ENCODE data around the gene CPNE6. TPM values are rescaled to one million over a fixed set of nuclear protein-coding genes. Genes with fewer than 3 reads are reported as not detected.

Gene CPNE6
- total and polyA plus RNA-seq, 5 donors = 0.14 to 0.16 TPM; not detected in 3

DNA sequence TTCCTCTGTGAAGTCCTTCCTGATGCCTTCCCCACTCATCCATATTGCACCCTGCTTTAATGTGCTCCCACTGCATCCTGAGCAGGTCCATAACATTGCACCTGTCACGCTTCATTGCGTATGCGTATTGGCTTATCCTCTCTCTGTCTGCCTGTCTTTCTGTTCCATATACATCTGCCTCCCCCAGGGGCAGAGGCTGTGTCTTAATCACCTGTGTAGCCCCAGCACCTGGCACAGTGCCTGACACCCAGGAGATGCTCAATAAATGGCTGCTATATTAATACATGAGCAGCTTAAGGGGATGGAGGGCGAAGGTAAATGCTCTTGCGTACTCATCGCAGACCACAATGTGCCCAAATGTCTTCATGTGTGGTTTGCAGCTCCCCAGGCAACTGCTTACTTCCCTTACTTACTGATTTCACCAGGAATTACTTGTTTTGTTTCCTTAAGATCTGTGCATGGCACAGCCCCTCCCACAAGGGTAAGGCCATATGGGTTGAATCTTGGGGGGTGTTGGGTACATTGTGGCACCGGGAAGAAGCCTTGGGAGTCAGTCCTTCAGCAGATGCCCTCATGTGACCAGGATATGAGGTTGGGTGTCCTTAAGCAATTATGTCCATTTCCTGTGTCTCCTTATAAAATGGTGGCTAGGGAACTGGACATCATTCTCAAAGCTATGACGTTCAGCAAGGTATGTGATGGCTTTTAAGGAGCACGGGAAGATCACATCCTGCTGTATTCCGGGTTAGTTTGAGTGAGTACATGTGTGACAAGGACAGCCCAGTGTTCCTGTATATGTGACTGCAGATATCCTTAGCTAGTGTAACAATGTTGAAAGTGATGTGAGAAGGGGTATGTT is 848 bp upstream of the CPNE6 start:
- Histone ChIP-seq H3K27me3 (ENCODE audit: control insufficient read depth, insufficient read depth) (no peaks in the 10 kb centered on the region), H3K4me3 (ENCODE audit: low read length) (no peak overlapping the region), H3K4me1 (ENCODE audit: control insufficient read depth, insufficient read depth, low read length) (no peaks in the 10 kb centered on the region), H3K9me3 (ENCODE audit: control insufficient read depth, low read length) (no peaks in the 10 kb centered on the region), H3K27ac (ENCODE audit: low read length) (no peak overlapping the region)
- ATAC-seq (no peak), DNase-seq (no peak)
- intact Hi-C loops (cut with DNase I) = no loop called here
- WGBS = 77% methylated on average over 10 of the region's 10 CpGs

DNA sequence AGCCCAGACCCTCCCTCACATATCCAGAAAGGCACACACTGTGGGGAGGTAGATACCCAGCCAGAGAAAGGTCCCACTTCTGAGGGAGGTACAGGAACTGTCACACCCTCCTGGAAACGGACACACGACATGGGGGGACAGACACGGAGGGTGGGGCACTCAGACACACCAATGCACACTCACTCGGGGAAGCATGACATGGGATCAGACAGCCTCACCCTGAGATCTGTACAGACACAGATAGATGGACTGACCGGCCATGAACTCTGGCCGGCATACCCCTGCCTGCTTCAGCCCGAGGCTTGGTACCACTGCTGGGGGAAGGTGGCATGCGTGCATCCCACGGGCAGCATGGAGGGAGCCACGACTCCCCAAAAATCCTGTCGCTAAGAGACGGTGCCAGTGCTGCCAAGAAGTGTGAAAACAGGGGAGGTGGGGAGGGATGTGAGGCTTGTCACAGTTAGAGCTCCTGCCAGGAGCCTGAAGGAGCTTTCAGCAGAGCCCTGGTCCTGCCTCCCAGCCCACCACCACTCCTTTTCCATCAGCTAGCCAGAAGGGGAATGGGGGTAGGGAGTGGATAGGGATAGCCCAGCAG is 571 bp downstream of the CPNE6 start:
- DNase-seq = no peak
- no peaks in the 10 kb centered on the region for H3K4me1 ChIP-seq (ENCODE audit: control insufficient read depth, insufficient read depth, low read length)
- no peak for ATAC-seq
- intact Hi-C loops (cut with DNase I) = no loop called here
- H3K9me3 ChIP-seq (ENCODE audit: control insufficient read depth, low read length) = no peaks in the 10 kb centered on the region
- H3K4me3 ChIP-seq (ENCODE audit: low read length) = no peak overlapping the region
- H3K27me3 ChIP-seq (ENCODE audit: control insufficient read depth, insufficient read depth) = no peaks in the 10 kb centered on the region
- 65% methylated on average over 12 of the region's 12 CpGs for WGBS
- H3K27ac ChIP-seq (ENCODE audit: low read length) = no peak overlapping the region

DNA sequence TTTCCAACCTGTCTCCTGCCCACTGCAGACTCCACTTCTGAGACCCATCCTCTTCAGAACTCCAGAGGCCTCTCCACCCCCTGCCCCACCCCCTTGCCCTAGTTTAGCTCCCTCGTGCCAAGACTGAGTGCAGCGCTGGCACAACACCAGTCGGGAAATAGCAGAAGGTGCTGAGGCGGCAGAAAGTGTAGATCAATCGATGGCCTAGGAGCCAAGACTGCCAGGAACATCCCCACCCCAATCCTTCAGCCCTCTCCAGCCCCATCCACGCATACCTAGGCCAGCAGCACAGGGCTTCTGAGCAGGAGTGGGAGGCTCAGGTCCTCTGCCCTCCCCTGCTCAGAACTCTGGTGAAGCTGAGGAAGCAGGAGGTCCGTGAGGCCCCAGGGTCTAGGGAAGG is 1.1 kb downstream of the CPNE6 start:
- no peaks in the 10 kb centered on the region for H3K9me3 ChIP-seq (ENCODE audit: control insufficient read depth, low read length)
- no peak for ATAC-seq
- WGBS = 63% methylated on average over 7 of the region's 7 CpGs
- no peak overlapping the region for H3K27ac ChIP-seq (ENCODE audit: low read length)
- no peak for DNase-seq
- no peak overlapping the region for H3K4me3 ChIP-seq (ENCODE audit: low read length)
- H3K27me3 ChIP-seq (ENCODE audit: control insufficient read depth, insufficient read depth) = no peaks in the 10 kb centered on the region
- intact Hi-C loops (cut with DNase I) = no loop called here
- no peaks in the 10 kb centered on the region for H3K4me1 ChIP-seq (ENCODE audit: control insufficient read depth, insufficient read depth, low read length)

DNA sequence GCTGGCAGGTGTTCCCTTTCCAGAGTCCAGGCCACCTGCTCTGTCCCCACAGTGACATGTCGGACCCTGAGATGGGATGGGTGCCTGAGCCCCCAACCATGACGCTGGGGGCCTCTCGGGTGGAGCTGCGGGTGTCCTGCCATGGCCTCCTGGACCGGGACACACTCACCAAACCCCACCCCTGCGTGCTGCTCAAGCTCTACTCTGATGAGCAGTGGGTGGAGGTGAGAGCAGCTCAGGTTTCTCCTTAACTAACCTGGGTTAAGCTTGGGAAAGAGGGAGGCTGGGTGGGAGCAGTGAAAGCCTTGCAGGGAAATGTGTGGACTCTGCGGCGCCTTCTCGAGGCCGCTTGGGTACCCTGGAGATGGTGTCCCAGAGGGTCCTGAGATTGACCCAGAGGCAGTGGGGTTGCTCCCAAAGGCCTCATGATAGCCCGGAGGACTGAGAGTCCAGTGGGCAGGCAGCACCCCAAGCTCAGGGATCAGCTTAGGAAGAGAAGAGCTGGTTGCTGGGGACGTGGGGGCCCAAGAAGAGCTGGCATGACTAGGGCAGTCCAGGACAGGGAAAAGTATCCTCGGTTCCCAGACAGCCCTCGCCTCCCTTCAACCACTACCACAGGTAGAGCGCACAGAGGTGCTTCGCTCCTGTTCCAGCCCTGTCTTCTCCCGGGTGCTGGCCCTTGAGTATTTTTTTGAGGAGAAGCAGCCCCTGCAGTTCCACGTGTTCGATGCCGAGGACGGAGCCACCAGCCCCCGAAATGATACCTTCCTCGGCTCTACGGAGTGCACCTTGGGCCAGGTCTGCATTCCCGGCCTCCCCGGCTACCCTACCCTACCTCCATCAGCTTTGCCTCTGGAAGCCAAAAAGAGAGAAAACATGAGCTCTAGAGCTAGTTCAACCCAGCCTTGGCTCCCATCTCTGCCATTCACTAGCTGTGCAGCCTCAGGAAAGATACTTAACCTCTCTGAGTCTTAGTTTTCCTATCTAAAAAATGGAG is 1.8 kb downstream of the CPNE6 start:
- Histone ChIP-seq H3K4me3 (ENCODE audit: low read length) (no peak overlapping the region), H3K27ac (ENCODE audit: low read length) (no peak overlapping the region), H3K9me3 (ENCODE audit: control insufficient read depth, low read length) (no peaks in the 10 kb centered on the region), H3K4me1 (ENCODE audit: control insufficient read depth, insufficient read depth, low read length) (no peaks in the 10 kb centered on the region), H3K27me3 (ENCODE audit: control insufficient read depth, insufficient read depth) (no peaks in the 10 kb centered on the region)
- intact Hi-C loops (cut with DNase I) = no loop called here
- WGBS = 84% methylated on average over 26 of the region's 26 CpGs
- DNase-seq (no peak), ATAC-seq (no peak)

DNA sequence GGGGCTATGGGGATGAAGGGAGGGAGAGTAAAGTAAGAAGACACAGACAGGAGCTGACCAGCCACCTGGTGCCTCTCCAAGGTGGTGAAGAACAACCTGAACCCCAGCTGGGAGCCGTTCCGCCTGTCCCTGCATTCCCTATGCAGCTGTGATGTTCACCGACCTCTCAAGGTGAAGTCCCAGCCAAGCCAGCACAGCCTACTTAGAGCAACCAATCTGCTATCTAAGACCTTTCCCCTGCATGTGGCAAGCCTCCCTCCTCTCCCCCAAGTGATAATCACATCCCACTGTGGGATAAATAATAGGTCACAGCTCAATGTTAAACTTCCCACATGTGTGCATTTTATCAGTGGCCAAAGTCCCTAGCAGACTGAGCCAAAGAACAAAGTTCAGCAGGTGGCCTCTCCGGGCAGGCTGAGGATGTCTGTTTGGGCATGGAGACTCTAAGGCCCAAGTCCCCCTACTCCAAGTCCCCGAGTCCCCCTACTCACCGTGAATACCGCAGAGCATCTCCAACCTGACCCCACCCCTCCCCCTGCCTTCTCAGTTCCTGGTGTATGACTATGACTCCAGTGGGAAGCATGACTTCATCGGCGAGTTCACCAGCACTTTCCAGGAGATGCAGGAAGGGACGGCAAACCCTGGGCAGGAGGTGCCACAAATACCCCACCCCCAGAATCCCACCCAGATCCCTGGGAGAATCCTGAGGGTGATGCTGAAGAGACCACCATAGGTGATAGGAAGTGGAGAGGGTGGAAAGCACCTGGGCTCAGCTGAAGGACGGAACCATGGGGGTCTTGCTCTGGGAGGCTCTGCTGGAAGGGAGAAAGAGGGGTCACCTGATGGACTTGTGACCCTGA is 3.5 kb downstream of the CPNE6 start:
- Histone ChIP-seq H3K9me3 (ENCODE audit: control insufficient read depth, low read length) (no peaks in the 10 kb centered on the region), H3K27me3 (ENCODE audit: control insufficient read depth, insufficient read depth) (no peaks in the 10 kb centered on the region), H3K4me3 (ENCODE audit: low read length) (no peak overlapping the region), H3K4me1 (ENCODE audit: control insufficient read depth, insufficient read depth, low read length) (no peaks in the 10 kb centered on the region), H3K27ac (ENCODE audit: low read length) (no peak overlapping the region)
- intact Hi-C loops (cut with DNase I) = no loop called here
- DNase-seq = peak in 1 of 3 donors; percentile 15
- ATAC-seq = no peak
- 72% methylated on average over 11 of the region's 11 CpGs for WGBS

DNA sequence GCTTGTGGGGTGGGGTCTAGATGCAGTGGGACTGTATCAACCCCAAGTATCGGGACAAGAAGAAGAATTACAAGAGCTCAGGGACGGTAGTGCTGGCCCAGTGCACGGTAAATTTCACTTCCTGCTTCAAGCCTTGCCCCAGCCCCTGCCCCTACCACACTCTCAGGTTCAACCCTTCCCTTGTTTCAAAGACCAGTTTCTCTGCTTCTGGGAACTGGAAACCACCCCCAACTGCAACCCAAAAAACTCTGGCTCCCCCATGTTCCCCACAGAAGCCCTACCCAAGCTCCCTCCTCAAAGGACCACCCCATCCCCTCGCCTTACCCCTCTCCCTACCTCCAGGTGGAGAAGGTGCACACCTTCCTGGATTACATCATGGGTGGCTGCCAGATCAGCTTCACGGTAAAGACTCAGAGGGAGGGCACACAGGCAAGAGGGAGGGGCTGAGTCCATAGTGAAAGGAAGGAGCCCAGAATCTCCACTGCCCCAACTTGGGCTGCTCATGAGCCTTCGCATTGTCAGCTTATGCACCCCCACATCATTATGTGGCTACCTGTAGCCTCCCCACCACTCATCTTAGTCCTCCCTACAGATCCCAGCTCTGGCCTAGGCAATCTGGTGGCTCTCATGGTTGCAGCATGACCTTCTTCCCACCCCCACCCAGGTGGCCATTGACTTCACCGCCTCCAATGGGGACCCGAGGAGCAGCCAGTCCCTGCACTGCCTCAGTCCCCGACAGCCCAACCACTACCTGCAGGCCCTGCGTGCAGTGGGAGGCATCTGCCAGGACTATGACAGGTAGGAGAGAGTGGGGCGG is 4.3 kb downstream of the CPNE6 start:
- 76% methylated on average over 11 of the region's 11 CpGs for WGBS
- ATAC-seq (no peak), DNase-seq (no peak)
- intact Hi-C loops (cut with DNase I) = no loop called here
- no peaks in the 10 kb centered on the region for H3K27me3 ChIP-seq (ENCODE audit: control insufficient read depth, insufficient read depth)
- H3K9me3 ChIP-seq (ENCODE audit: control insufficient read depth, low read length) = no peaks in the 10 kb centered on the region
- no peak overlapping the region for H3K4me3 ChIP-seq (ENCODE audit: low read length)
- H3K4me1 ChIP-seq (ENCODE audit: control insufficient read depth, insufficient read depth, low read length) = no peaks in the 10 kb centered on the region
- no peak overlapping the region for H3K27ac ChIP-seq (ENCODE audit: low read length)

DNA sequence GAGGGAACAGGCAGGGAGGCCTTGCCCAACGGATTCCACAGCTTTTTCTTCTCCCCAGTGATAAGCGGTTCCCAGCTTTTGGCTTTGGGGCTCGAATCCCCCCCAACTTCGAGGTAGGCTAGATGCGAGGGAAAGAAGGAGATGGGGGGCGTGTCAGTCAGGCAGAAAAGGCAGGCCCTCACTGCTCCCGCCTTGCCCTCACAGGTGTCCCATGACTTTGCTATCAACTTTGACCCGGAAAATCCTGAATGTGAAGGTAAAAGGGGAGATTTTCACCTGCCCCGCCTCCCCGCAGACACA is 4.9 kb downstream of the CPNE6 start:
- intact Hi-C loops (cut with DNase I) = no loop called here
- Histone ChIP-seq H3K27me3 (ENCODE audit: control insufficient read depth, insufficient read depth) (no peaks in the 10 kb centered on the region), H3K4me3 (ENCODE audit: low read length) (no peak overlapping the region), H3K9me3 (ENCODE audit: control insufficient read depth, low read length) (no peaks in the 10 kb centered on the region), H3K27ac (ENCODE audit: low read length) (no peak overlapping the region), H3K4me1 (ENCODE audit: control insufficient read depth, insufficient read depth, low read length) (no peaks in the 10 kb centered on the region)
- WGBS = 85% methylated on average over 10 of the region's 10 CpGs
- DNase-seq (no peak), ATAC-seq (no peak)

DNA sequence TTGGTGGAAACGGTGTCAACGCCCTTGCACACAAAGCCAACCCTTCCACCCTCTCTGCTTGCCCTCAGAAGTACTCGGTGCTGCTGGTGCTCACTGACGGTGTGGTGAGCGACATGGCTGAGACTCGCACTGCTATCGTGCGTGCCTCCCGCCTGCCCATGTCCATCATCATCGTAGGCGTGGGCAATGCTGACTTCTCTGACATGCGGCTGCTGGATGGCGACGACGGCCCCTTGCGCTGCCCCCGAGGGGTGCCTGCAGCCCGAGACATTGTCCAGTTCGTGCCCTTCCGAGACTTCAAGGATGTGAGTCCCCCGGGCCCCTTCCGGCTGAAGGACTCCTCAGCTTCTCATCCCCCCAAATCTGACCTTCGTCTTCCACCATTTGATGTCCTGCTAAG is 5.7 kb downstream of the CPNE6 start:
- H3K27ac ChIP-seq (ENCODE audit: low read length) = no peak overlapping the region
- ATAC-seq (no peak), DNase-seq (peak in 1 of 3 donors; percentile 43)
- H3K9me3 ChIP-seq (ENCODE audit: control insufficient read depth, low read length) = no peaks in the 10 kb centered on the region
- 90% methylated on average over 23 of the region's 23 CpGs for WGBS
- no peak overlapping the region for H3K4me3 ChIP-seq (ENCODE audit: low read length)
- intact Hi-C loops (cut with DNase I) = no loop called here
- H3K27me3 ChIP-seq (ENCODE audit: control insufficient read depth, insufficient read depth) = no peaks in the 10 kb centered on the region
- H3K4me1 ChIP-seq (ENCODE audit: control insufficient read depth, insufficient read depth, low read length) = no peaks in the 10 kb centered on the region

DNA sequence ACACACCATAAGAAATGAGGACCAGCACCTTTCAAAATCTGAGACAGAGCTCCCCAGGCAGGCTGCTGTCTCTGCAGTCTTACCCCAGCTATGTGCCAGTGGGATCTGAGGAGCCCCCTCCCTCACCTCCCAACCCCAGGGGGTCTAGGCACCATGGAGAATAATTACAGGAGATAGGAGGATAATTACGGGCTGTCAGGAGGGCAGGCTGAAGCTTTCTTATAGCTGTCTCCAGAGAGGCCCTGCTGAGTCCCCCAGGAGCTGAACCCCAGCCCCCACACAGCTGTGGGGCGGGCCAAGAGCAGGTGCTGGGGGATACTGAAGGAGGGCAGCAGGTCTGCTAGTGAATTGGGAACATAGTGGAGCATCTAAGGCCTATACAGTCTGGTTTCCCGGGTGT is 6.8 kb downstream of the CPNE6 start:
- no peaks in the 10 kb centered on the region for H3K27me3 ChIP-seq (ENCODE audit: control insufficient read depth, insufficient read depth)
- no peak for DNase-seq
- no peaks in the 10 kb centered on the region for H3K4me1 ChIP-seq (ENCODE audit: control insufficient read depth, insufficient read depth, low read length)
- no peak for ATAC-seq
- intact Hi-C loops (cut with DNase I) = no loop called here
- no peak overlapping the region for H3K27ac ChIP-seq (ENCODE audit: low read length)
- no peak overlapping the region for H3K4me3 ChIP-seq (ENCODE audit: low read length)
- 74% methylated on average over 3 of the region's 3 CpGs for WGBS
- H3K9me3 ChIP-seq (ENCODE audit: control insufficient read depth, low read length) = no peaks in the 10 kb centered on the region
